Natural killer cell treated with Interleukin-12 subunit alpha and Interleukin-12 subunit beta and Interleukin-15 and Interleukin-18, amount 100 ng/mL, for 72 hours (primary cell): ENCODE measurements around the gene TPTE2. TPM values are rescaled to one million over a fixed set of nuclear protein-coding genes. Genes with fewer than 3 reads are reported as not detected.
"Not testable (repeated sequence)": the region's sequence is repeated elsewhere in the genome, so short reads cannot be mapped to it uniquely, and the experiment has no call there.

Experiments
- ATAC-seq, 2 donors: fragments of 150-1000 bp; cut with Tn5 transposase in 1 of 2; sonication (Bioruptor Pico), chemical (Tn5 transposase) in 1 of 2; 2 replicates each; pipeline ENCODE4 v1.10.0; 2021
- DNase-seq: peaks from one replicate; pipeline ENCODE4 v3.0.0; 2022; ENCODE audit warnings: low spot score
- H3K27ac Mint-ChIP-seq, 2 donors: 1 replicate in 1 of 2; 2 replicates in 1 of 2; pipeline ENCODE4 v1.8.0; 2022; ENCODE audit warnings: mixed read lengths in 2 of 2, mild to moderate bottlenecking in 1 of 2, moderate library complexity in 1 of 2
- H3K27me3 Mint-ChIP-seq, 2 donors: 1 replicate in 1 of 2; 2 replicates in 1 of 2; pipeline ENCODE4 v1.8.0; 2022; ENCODE audit warnings: mixed read lengths in 2 of 2
- H3K36me3 Mint-ChIP-seq: one replicate; pipeline ENCODE4 v1.8.0; 2022; ENCODE audit warnings: mixed read lengths
- H3K4me1 Mint-ChIP-seq, 2 donors: 1 replicate in 1 of 2; 2 replicates in 1 of 2; pipeline ENCODE4 v1.8.0; 2022; ENCODE audit warnings: low read depth in 2 of 2, mixed read lengths in 2 of 2, mild to moderate bottlenecking in 1 of 2
- H3K4me3 Mint-ChIP-seq: one replicate; pipeline ENCODE4 v1.8.0; 2022; ENCODE audit warnings: mixed read lengths
- H3K9me3 Mint-ChIP-seq: 2 replicates; pipeline ENCODE4 v1.8.0; 2022; ENCODE audit warnings: mixed read lengths
- total RNA-seq, 2 donors: library from RNA; stranded (reverse); gene quantifications; one replicate each; pipeline ENCODE4 v1.2.3, GENCODE V29; 2022

The TPTE2 gene
- under 1 TPM in 1 of 2 donors, not detected in 1; 0.19 TPM for total RNA-seq

DNA sequence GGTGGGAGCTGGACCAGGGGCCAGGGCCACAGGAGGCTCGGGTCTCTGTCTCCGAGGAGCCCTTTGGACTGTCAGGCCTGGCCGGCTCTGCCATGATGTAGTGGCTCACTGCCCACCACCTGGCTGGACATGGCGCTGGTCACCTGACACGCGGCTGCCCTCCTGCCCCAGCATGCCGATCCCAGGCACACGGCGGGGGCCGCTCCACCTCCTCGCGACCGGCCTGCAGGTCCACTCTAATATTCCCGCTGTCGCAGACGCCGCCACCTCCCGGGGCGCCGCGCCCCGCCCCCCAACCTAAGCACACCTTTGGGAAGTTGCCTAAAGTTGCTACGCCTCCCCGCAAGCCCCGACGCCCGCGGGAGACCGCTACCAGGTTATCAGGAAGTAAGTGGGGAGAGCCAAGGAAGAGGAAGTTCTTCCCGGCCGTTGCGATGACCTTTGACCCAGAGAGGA lies at the start of gene TPTE2:
Gene TPTE2, minus strand, starts transcription at position 406 of the 456 bp plus-strand sequence. CDS start 58,298 bp downstream, outside the sequence.
- H3K27ac Mint-ChIP-seq, H3K4me3 Mint-ChIP-seq, DNase-seq, H3K4me1 Mint-ChIP-seq, H3K36me3 Mint-ChIP-seq, H3K27me3 Mint-ChIP-seq, H3K9me3 Mint-ChIP-seq: not testable (repeated sequence)
- ATAC-seq, result peak in 1 of 2 donors; percentile 22

- Mint-ChIP-seq H3K27me3 (peaks cover 20 to 23% of the 10 kb centered on the region in 2 donors), H3K4me3 (no peak overlapping the region), H3K4me1 (no peaks in the 10 kb centered on the region), H3K27ac (no peak overlapping the region), H3K9me3 (no peaks in the 10 kb centered on the region), H3K36me3 (peaks cover 9% of the 10 kb centered on the region)
- ATAC-seq, result no peak
- DNase-seq, result no peak
These were observed 46.3 kb upstream of the TPTE2 start for GRCh38 chr13:19607523-19608078.

DNA sequence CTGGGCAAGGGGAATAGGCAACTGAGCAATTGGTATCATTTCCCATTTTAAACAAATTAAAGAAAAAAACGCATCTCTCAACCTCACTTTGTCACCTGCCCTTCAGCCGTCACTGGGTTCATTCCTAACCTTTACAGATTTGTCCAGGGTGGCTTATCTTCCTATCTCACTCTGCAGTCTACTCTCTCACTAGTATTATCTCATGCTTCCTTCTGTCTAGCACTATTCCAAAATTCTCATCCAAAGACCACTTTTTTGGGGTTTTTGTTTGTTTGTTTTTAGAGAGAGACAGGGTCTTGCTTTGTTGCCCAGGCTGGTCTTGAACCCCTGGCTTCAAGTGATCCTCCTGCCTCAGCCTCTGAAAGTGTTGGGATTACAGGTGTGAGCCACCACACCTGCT lies 45.4 kb upstream of the TPTE2 start:
- DNase-seq (no peak), ATAC-seq (no peak)
- peaks cover 20 to 23% of the 10 kb centered on the region in 2 donors for H3K27me3 Mint-ChIP-seq
- no peak overlapping the region for H3K4me3 Mint-ChIP-seq
- no peaks in the 10 kb centered on the region for H3K9me3 Mint-ChIP-seq
- no peaks in the 10 kb centered on the region for H3K4me1 Mint-ChIP-seq
- no peak overlapping the region for H3K27ac Mint-ChIP-seq
- H3K36me3 Mint-ChIP-seq, result peaks cover 9% of the 10 kb centered on the region

DNA sequence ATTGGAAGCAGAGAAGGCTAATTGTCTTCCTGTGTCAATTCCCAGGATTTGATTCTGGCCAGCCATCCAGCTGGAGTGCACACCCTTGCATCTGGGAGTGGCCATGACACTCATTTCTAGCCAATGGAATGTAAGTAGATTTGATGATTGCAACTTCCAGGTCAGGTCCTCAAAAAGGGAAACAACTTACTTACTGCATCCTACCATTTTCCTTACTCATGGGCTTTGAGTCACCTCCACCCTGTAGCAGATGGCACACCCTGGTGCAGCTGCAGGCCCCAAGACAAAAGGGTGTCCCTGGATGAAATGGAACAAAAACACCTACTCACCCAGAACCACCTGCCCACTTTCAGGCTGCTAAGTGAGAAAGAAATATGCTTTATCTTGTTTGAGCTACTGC lies 44.8 kb upstream of the TPTE2 start:
- Mint-ChIP-seq H3K27ac (no peak overlapping the region), H3K4me3 (no peak overlapping the region), H3K4me1 (no peaks in the 10 kb centered on the region), H3K27me3 (peaks cover 20 to 23% of the 10 kb centered on the region in 2 donors), H3K36me3 (peaks cover 9% of the 10 kb centered on the region), H3K9me3 (no peaks in the 10 kb centered on the region)
- DNase-seq (no peak), ATAC-seq (no peak)

DNA sequence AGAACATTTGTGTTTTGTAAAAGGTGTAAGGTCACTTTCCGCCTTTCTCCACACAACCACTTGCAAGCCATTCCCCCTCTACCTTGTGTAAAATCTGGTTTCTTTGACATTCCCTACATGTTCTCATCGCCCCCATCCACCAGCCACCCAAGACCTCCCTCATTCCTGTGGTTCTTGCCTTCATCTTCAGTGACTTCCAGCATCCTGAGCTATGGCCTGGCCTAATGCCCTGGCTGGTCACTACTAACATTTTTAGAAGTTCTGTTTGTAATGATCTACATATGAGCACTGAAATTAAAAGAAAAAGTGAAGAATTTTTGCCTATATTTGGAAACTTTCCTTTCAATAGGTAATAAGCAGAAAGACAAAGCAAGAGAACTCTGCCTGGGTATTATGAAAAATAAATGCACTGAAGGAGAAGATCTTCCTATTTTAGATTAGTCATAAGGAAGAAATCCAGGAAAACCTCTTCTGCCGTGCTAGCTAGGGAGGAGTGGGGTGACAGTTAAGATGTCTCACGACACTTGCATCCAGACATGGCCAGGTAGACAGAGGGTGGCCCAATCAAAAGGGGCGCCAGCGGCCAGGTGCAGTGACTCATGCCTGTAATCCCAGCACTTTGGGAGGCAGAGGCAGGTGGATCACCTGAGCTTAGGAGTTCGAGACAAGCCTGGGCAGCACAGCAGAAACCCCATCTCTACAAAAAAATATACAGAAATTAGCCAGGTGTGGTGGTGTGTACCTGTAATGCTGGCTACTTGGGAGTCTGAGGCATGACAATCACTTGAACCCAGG lies 44.0 kb upstream of the TPTE2 start:
- Mint-ChIP-seq H3K27me3 (peaks cover 22 to 23% of the 10 kb centered on the region in 2 donors), H3K9me3 (no peaks in the 10 kb centered on the region), H3K27ac (no peak overlapping the region), H3K36me3 (peaks cover 9% of the 10 kb centered on the region), H3K4me1 (no peaks in the 10 kb centered on the region), H3K4me3 (no peak overlapping the region)
- no peak for ATAC-seq
- no peak for DNase-seq

DNA sequence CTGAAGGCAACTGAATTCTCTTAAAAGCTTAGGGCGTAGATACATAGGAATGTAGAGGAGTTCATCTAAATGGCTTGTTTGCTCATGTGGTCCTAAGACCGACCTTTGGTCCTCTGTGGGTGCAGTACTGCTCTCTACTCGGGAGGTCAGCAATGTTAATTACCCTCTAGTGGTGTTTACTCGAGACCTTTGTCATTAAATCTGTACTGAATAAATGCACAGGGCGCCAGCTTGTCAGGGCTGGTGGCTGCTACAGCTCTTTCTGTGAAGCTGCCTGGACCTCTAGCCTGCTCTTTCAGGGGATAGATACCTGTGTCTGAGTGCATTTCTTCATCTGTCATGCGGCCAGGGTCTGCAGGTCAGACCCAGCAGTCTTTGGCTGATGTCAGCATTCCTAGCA lies 43.0 kb upstream of the TPTE2 start:
- H3K9me3 Mint-ChIP-seq, result no peaks in the 10 kb centered on the region
- H3K4me3 Mint-ChIP-seq, result no peak overlapping the region
- ATAC-seq, result no peak
- H3K4me1 Mint-ChIP-seq, result no peaks in the 10 kb centered on the region
- H3K27ac Mint-ChIP-seq, result no peak overlapping the region
- DNase-seq, result no peak
- H3K36me3 Mint-ChIP-seq, result peaks cover 9% of the 10 kb centered on the region
- peaks cover 29 to 33% of the 10 kb centered on the region in 2 donors for H3K27me3 Mint-ChIP-seq

DNA sequence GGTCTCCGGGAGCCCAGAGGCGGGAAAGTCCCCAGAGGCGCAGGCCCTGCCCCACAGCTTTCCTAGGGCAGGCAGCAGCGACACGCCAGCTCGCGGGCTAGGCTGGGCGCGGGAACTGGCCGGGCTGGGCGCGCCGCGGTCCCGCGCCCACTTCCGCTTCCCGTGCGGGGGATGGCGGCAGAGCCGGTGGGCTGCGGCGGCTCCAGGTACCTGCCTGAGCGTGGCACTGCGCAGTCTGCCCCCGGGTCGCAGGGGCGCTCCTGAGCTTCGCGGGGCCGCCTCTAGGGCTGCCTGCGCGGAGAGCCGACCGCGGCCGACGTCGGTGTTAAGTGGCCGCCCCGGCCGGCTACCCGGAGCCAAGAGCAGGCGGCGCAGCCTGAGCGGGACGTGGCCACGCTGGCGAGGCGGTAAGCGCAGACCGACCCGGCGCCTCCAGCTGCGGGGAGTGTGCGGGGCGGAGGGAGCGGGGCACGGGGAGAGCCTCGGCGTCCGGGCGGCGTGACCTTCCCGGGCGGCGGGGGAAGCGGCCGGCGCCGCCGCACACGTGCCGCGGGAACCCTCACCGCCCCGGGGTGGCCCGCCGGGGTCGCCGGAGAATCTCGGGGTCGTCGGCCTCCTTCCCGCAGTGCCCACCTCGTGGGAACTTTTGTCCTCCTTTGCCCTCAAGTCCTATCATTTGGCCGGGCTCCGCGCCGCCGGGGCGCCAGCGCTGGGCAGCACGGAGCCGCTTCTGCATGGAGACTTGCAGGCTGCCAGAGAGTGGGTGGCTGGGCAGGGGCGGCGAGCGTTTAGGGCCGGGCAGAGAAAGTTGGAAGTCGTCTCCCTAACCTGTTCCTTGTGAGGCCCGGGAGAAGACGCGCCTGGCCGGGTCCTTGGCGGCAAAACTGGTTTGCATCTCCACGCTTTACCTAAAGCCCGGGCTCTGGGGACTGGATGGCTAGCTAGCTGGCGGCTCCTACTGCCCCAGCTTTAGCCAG lies 40.7 kb upstream of the TPTE2 start:
- H3K36me3 Mint-ChIP-seq, result peaks cover 9% of the 10 kb centered on the region
- no peaks in the 10 kb centered on the region for H3K4me1 Mint-ChIP-seq
- H3K4me3 Mint-ChIP-seq, result no peak overlapping the region
- peaks cover 36 to 39% of the 10 kb centered on the region in 2 donors for H3K27me3 Mint-ChIP-seq
- no peak for DNase-seq
- H3K27ac Mint-ChIP-seq, result no peak overlapping the region
- peak; percentile 80 to 82 for ATAC-seq
- H3K9me3 Mint-ChIP-seq, result no peaks in the 10 kb centered on the region

DNA sequence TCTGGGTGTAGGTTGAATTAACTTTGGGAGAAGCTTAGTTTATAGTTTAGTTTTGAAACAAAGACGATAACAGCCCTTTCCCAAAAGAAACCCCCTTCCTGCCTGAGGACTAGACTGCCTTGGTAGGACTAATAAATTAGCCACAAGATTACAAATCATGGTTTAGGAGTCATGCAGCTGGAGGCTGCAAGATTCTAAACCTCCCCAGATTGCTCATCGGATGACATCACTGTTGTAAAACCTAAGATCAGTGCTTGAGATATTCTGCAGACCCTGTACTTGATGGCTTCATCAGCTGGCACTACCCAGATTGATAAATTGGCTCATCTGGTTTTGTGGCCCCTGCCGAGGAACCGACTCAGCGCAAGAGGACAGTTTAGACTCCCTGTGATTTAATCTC lies 36.2 kb upstream of the TPTE2 start:
- H3K9me3 Mint-ChIP-seq, result no peaks in the 10 kb centered on the region

DNA sequence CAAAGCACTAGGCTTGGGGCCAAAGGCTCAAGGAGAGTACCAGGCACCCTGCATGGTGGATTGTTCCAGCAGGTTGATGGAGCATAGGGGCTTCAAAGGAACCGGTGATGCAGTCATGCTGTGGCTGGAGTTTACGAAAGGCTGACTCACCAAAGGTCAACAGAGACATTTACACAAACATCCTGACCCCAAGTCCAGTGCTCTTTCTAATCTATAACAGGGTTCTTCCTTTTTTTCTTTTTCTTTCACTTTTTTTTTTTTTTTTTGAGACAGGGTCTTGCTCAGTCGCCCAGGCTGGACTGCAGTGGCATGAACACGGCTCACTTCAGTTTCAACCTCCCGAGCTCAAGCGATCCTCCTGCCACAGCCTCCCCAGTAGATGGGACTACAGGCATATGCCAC lies 35.6 kb upstream of the TPTE2 start:
- ATAC-seq, result no peak
- H3K36me3 Mint-ChIP-seq, result no peaks in the 10 kb centered on the region
- no peak for DNase-seq
- no peak overlapping the region for H3K4me3 Mint-ChIP-seq
- H3K4me1 Mint-ChIP-seq, result no peaks in the 10 kb centered on the region
- H3K27ac Mint-ChIP-seq, result no peak overlapping the region
- no peaks in the 10 kb centered on the region for H3K9me3 Mint-ChIP-seq
- H3K27me3 Mint-ChIP-seq, result peaks cover 33 to 51% of the 10 kb centered on the region in 2 donors

More for the DNA sequence above, 36.2 kb upstream of the TPTE2 start:
- Mint-ChIP-seq H3K4me1 (no peaks in the 10 kb centered on the region), H3K36me3 (no peaks in the 10 kb centered on the region), H3K27me3 (peaks cover 32 to 51% of the 10 kb centered on the region in 2 donors), H3K4me3 (no peak overlapping the region), H3K27ac (no peak overlapping the region)
- no peak for DNase-seq
- no peak for ATAC-seq

DNA sequence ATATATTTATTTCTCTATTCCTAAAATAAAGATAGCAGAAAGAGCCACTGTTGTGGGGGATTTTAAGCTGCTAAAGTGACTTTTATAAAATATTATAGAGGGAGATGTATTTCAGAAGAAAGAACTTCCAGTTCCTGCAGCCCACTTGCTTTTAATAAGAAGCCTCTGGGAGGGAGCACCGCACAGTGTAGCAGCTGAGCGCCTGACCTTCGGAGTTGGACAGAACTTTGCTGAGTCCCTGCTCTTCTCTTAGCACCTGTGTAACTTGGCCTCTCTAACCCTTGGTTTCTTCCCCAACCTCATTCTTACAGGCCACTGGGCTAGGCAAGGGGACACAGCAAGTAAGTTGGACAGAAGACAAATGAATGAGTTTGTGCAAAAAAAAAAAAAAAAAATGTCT lies 34.8 kb upstream of the TPTE2 start:
- no peaks in the 10 kb centered on the region for H3K36me3 Mint-ChIP-seq
- H3K4me1 Mint-ChIP-seq, result no peaks in the 10 kb centered on the region
- H3K27me3 Mint-ChIP-seq, result peaks cover 35 to 51% of the 10 kb centered on the region in 2 donors
- H3K27ac Mint-ChIP-seq, result no peak overlapping the region
- H3K4me3 Mint-ChIP-seq, result no peak overlapping the region
- DNase-seq, result no peak
- no peaks in the 10 kb centered on the region for H3K9me3 Mint-ChIP-seq
- no peak for ATAC-seq

DNA sequence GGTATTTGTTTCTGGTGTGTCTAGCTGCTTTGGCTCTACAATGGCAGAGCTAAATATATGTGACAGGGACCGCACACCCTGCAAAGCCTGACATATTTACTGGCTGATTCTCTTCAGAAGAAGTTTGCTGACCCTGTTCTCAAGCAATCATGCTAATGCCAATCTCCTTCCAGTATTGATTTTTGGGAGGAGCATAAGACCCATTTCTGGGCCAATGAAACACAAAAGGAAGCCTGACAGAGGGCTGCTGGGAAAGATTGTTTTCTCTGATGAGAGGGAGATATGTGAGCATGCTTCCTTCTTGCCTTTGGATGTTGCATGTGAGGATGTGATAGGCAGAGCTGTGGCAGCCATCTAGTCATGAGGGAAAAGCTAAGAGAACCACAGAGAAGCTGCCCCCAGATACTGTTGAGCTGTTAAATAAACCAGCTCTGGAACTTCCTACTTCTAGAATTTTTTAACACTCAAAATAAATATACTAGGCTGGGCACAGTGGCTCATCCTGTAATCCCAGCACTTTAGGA lies 31.4 kb upstream of the TPTE2 start:
- ATAC-seq (no peak), DNase-seq (no peak)
- no peak overlapping the region for H3K4me3 Mint-ChIP-seq

GRCh38 chr13:19591864-19592263 lies 30.5 kb upstream of the TPTE2 start:
- DNase-seq (no peak), ATAC-seq (no peak)
- H3K27ac Mint-ChIP-seq, result no peak overlapping the region
- H3K36me3 Mint-ChIP-seq, result peaks cover 12% of the 10 kb centered on the region
- H3K4me3 Mint-ChIP-seq, result no peak overlapping the region
- peaks cover 13 to 14% of the 10 kb centered on the region in 2 donors for H3K4me1 Mint-ChIP-seq
- peaks cover 24 to 26% of the 10 kb centered on the region in 2 donors for H3K27me3 Mint-ChIP-seq
- no peaks in the 10 kb centered on the region for H3K9me3 Mint-ChIP-seq

More for the DNA sequence above, 31.4 kb upstream of the TPTE2 start:
- Mint-ChIP-seq H3K9me3 (no peaks in the 10 kb centered on the region), H3K27ac (no peak overlapping the region), H3K27me3 (peaks cover 25 to 30% of the 10 kb centered on the region in 2 donors), H3K4me1 (peaks cover 5 to 6% of the 10 kb centered on the region in 2 donors), H3K36me3 (peaks cover 5% of the 10 kb centered on the region)

- Mint-ChIP-seq H3K4me1 (peaks cover 21% of the 10 kb centered on the region in 2 donors), H3K27me3 (peaks cover 17 to 19% of the 10 kb centered on the region in 2 donors), H3K9me3 (no peaks in the 10 kb centered on the region), H3K27ac (no peak overlapping the region), H3K4me3 (no peak overlapping the region), H3K36me3 (peaks cover 17% of the 10 kb centered on the region)
- ATAC-seq (no peak), DNase-seq (no peak)
These were observed 29.1 kb upstream of the TPTE2 start for GRCh38 chr13:19590423-19590822.
